Natural killer cell treated with Interleukin-12 subunit alpha and Interleukin-12 subunit beta and Interleukin-15 and Interleukin-18, amount 100 ng/mL, for 72 hours (primary cell): ENCODE data around the gene SNED1. TPM values are rescaled to one million over a fixed set of nuclear protein-coding genes. Genes with fewer than 3 reads are reported as not detected.
A peak's percentile ranks its signal among the peaks of the same experiment; 100 is the strongest.
"Not testable (repeated sequence)": the region's sequence is repeated elsewhere in the genome, so short reads cannot be mapped to it uniquely, and the experiment has no call there.

Experiments used
- ATAC-seq, 2 donors: fragments of 150-1000 bp; cut with Tn5 transposase in 1 of 2; sonication (Bioruptor Pico), chemical (Tn5 transposase) in 1 of 2; 2 replicates each; pipeline ENCODE4 v1.10.0; 2021
- DNase-seq: peaks from one replicate; pipeline ENCODE4 v3.0.0; 2022; ENCODE audit warnings: low spot score
- H3K27ac Mint-ChIP-seq, 2 donors: 1 replicate in 1 of 2; 2 replicates in 1 of 2; pipeline ENCODE4 v1.8.0; 2022; ENCODE audit warnings: mixed read lengths in 2 of 2, mild to moderate bottlenecking in 1 of 2, moderate library complexity in 1 of 2
- H3K27me3 Mint-ChIP-seq, 2 donors: 1 replicate in 1 of 2; 2 replicates in 1 of 2; pipeline ENCODE4 v1.8.0; 2022; ENCODE audit warnings: mixed read lengths in 2 of 2
- H3K36me3 Mint-ChIP-seq: one replicate; pipeline ENCODE4 v1.8.0; 2022; ENCODE audit warnings: mixed read lengths
- H3K4me1 Mint-ChIP-seq, 2 donors: 1 replicate in 1 of 2; 2 replicates in 1 of 2; pipeline ENCODE4 v1.8.0; 2022; ENCODE audit warnings: low read depth in 2 of 2, mixed read lengths in 2 of 2, mild to moderate bottlenecking in 1 of 2
- H3K4me3 Mint-ChIP-seq: one replicate; pipeline ENCODE4 v1.8.0; 2022; ENCODE audit warnings: mixed read lengths
- H3K9me3 Mint-ChIP-seq: 2 replicates; pipeline ENCODE4 v1.8.0; 2022; ENCODE audit warnings: mixed read lengths
- total RNA-seq, 2 donors: library from RNA; stranded (reverse); gene quantifications; one replicate each; pipeline ENCODE4 v1.2.3, GENCODE V29; 2022

Gene SNED1
- total RNA-seq, 2 donors from 2014 or later: 0.14 TPM; not detected in 1

DNA sequence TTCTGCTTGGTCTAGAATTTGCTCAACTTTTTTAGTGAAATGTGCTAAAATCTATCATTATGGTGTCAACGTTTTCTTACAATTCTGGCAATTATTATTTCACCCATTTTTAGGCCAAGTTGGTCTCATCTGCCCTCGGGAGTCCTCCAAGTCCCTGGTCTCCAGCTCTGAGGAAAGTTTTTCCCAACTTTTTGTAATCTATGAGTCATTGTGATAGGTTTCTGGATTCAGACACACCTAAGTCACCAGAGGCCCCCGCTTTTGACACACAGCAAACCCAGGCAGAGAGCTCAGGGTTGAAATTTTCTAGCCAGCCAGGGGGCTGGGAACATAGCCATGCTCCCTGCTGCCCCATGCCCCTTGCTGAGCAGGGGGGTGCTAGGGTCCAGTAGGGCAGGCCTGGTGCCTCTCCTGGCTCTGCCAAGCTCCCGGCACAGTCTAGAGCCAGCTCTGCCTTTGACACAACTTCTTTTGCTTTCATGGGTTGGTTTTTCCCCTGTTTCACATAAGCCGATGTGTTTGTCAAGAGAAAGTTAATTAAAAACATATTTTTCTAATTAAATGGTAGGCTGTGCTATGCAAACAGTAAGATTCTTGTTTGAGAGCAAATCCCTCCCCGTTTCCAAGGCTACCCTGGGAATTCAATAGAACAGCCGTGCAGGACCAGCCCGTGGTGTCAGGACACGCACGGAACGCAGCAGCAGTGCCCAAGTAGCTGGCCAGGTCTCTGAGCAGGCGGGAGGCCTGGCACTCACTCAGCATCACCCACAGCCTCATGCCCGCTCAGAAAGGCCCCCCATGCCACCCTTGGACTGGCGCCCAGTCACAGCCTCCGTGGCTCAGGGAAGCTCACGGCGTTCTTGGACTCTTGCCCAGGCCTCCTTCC, 25.5 kb upstream of the SNED1 start:
- ATAC-seq (no peak), DNase-seq (peak; percentile 37)
- Mint-ChIP-seq H3K27me3 (peaks cover 11 to 21% of the 10 kb centered on the region in 2 donors), H3K4me1 (no peaks in the 10 kb centered on the region), H3K9me3 (no peaks in the 10 kb centered on the region), H3K4me3 (no peak overlapping the region), H3K27ac (no peak overlapping the region), H3K36me3 (no peaks in the 10 kb centered on the region)

DNA sequence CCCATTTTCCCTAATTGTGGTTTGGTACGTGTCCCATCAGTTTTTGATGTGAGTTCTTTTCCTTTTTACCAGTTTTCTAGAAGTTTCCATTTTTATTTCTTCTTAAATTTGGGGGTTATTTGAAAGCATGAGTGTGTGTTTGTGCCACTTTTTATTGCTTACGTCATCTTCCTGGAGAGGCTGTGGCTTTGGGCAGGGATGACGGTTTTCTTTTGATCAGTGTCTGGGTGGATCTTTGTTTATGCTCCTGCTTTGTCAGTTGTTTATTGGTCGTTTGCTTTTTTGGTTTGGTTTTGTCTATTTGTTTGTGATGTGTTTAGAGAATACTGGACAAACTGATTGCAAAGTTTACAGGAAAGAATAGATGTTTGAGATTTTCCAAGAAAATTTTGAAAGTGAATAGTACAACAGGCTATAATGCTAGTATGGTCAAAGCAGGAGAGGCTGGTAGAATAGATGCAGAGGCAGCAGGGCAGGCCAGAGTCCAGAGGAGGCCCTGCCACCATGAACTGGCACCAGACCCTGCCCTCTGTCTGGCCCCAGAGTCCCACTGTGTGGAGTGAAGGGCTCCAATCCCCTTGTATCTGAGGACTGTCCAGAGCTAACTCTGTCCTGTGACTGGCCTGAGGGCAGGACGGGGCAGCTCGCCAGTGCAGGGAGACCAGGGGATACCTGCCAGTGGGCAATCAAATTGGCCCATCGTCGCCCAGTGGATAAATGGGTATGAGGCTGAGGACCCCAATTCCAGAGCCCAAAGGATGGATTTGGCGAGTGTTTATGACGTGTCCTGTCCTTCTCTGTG, 23.4 kb upstream of the SNED1 start:
- H3K27ac Mint-ChIP-seq: no peak overlapping the region
- peaks cover 11 to 21% of the 10 kb centered on the region in 2 donors for H3K27me3 Mint-ChIP-seq
- H3K36me3 Mint-ChIP-seq: no peaks in the 10 kb centered on the region
- H3K9me3 Mint-ChIP-seq: no peaks in the 10 kb centered on the region
- no peak for DNase-seq
- ATAC-seq: no peak
- no peaks in the 10 kb centered on the region for H3K4me1 Mint-ChIP-seq
- no peak overlapping the region for H3K4me3 Mint-ChIP-seq

DNA sequence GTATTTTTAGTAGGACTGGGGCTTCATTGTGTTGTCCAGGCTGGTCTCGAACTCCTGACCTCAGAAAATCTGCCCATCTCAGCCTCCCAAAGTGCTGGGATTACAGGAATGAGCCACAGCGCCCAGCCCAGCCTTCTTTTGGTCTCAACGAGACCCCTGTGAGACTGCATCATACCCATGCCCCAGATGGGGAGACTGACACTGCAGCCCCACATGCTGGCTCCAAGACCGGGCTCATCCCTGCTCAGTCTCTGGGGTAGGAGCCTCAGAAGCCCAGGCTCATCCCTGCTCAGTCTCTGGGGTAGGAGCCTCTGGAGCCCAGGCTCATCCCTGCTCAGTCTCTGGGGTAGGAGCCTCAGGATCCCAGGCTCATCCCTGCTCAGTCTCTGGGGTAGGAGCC, 22.5 kb upstream of the SNED1 start:
- H3K27ac Mint-ChIP-seq, H3K9me3 Mint-ChIP-seq, H3K4me3 Mint-ChIP-seq, H3K36me3 Mint-ChIP-seq, H3K4me1 Mint-ChIP-seq, ATAC-seq: not testable (repeated sequence)
- H3K27me3 Mint-ChIP-seq: peaks cover 11 to 21% of the 10 kb centered on the region in 2 donors
- DNase-seq: peak; percentile 23

DNA sequence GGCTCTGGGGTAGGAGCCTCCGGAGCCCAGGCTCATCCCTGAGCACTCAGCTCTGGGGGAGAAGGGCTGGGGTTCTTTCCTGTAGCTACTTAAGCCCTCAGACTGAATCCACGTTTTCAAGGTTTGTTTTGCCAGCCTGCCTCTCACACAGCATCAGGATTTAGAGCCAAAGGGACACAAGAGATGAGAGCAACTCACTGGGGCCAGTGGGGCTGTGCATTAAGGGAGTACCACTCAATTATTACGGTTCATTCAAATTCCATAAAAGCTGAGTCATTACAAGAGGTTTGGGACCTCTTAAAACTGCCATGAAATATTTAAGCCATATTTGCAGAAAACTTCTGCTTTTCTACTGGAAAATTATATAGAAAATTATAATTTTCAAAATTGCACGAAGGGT, 17.1 kb upstream of the SNED1 start:
- Mint-ChIP-seq H3K4me3 (no peak overlapping the region), H3K27ac (no peak overlapping the region)
- no peak for DNase-seq

DNA sequence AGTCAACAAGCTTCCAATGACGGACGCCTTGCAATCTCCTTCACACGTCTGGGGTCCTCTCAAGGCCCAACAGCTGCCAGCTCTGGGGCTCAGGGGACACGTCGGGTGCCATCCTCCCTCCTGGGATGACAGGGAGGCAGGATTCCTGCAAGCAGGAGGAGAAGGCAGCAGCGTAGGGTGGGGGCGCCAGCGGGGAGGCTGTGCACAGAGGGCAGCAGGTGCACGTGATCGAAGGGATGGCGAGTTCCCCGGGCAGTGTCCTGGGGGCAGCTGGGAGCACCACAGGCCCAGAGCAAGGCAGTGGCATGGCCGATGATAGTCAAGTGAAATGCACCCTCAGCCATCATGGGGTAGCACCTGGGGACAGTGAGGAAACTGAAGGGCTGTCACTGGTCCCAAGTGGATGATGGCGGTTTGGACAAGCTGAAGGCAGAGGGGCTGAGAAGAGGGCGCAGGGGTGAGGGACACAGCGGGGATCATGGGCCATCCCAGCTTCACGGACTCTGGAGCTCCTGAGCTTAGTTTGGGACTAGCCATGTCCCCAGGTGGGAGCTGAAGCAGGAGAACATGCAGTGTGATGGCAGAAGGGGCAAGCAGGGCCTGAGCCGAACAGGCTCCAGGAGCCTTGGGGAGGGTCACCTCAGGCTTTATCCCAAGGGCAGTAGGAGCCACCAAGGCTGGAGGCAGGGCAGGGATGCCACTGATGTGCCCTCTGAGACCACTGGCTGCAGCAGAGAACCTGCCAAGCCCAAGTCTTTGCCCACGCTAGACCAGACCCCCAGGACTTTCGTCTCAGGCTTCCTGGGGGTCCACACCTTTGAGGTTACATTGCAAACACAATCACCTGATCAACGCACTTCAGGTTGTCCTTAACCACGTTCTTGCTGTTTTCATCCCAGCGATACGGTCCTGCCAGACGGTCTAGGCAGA, 16.3 kb upstream of the SNED1 start:
- Mint-ChIP-seq H3K27ac (no peak overlapping the region), H3K36me3 (no peaks in the 10 kb centered on the region), H3K9me3 (no peaks in the 10 kb centered on the region), H3K4me1 (no peaks in the 10 kb centered on the region), H3K27me3 (no peaks in the 10 kb centered on the region), H3K4me3 (no peak overlapping the region)
- ATAC-seq: peak in 1 of 2 donors; percentile 36
- peak; percentile 53 for DNase-seq

More for the DNA sequence above, 17.1 kb upstream of the SNED1 start:
- no peaks in the 10 kb centered on the region for H3K4me1 Mint-ChIP-seq
- H3K27me3 Mint-ChIP-seq: no peaks in the 10 kb centered on the region
- H3K36me3 Mint-ChIP-seq: no peaks in the 10 kb centered on the region
- no peaks in the 10 kb centered on the region for H3K9me3 Mint-ChIP-seq
- ATAC-seq: no peak

DNA sequence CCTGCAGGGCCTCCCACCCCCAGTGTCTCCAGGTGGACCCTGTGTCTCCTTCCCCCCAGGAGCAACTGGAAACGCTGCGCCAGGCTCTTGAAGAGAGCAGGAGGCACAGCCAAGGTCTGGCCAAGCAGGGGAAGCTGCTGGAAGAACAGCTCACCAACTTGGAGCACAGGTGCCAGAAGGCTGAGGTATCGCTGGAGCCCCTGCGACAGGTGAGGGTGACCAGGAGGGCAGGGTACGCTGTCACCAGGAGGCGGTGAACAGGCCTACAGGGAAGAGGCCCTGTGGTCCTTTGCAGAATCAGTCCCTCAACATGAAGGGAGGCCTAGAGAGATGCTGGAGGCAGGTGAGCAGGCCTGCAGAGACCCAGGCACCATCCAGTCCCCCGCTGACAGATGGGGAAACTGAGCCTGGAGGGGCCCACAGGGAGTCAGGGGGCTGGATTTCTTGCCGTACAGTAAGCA, 15.6 kb upstream of the SNED1 start:
- no peaks in the 10 kb centered on the region for H3K27me3 Mint-ChIP-seq
- ATAC-seq (peak in 1 of 2 donors; percentile 17), DNase-seq (peak; percentile 45)
- no peaks in the 10 kb centered on the region for H3K4me1 Mint-ChIP-seq
- no peaks in the 10 kb centered on the region for H3K36me3 Mint-ChIP-seq
- no peaks in the 10 kb centered on the region for H3K9me3 Mint-ChIP-seq
- H3K4me3 Mint-ChIP-seq: no peak overlapping the region
- H3K27ac Mint-ChIP-seq: no peak overlapping the region

DNA sequence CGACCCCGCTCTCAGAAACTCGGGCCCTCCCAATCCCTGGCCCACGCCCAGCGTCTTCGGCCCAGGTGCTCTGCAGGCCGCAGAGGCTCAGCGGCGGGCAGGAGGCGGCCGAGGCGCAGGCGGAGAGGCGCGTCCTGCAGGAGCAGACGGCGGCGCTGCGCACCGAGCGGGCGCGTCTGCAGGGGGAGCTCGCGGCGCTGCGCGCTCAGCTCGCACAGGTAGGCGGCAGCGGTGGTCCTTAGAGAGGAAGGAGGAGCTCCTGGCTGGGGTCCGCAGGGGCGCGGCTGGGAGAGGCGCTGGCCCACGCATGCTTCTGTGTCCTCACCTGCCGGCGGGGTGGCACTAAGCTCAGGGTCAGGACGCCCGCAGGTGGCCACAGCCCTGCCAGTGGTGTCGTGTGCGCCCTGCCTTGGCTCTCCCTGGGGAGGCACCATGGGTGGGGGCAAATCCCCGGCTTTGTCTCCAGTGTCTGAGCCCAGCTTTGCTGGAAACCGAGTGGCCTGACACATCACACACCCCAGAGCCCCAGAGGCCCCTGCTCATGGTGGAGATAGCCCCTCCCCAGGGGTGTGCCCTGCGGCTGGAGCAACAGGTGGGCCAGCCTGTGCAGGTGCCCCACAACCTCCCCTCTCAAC, 14.9 kb upstream of the SNED1 start:
- H3K36me3 Mint-ChIP-seq: no peaks in the 10 kb centered on the region
- H3K4me1 Mint-ChIP-seq: no peaks in the 10 kb centered on the region
- H3K9me3 Mint-ChIP-seq: no peaks in the 10 kb centered on the region
- ATAC-seq (peak in 1 of 2 donors; percentile 13), DNase-seq (peak; percentile 54)
- no peaks in the 10 kb centered on the region for H3K27me3 Mint-ChIP-seq
- no peak overlapping the region for H3K27ac Mint-ChIP-seq
- H3K4me3 Mint-ChIP-seq: no peak overlapping the region

DNA sequence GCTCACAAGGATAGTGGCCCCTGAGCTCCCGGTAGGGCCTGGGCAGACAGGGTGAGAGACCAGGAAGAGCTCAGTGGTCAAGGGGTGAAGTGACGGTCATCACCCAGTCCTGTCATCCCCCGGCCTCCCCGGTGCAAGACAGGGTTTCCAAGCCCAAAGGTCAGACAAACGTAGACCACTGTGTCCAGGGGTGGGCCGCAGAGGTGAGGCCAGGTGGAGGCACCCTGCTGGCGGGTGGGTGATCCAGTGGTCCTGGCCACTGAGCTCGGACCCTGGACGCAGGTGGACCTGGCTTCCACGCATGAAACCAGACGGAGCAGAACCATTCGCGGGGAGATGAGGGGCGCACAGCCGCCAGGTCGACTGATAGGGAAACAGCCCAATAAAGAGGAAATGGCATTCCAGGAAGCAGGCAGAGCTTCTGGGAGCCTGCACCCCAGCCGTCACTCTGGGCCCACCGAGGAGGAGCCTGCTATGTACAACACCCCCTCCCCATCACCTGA, 14.4 kb upstream of the SNED1 start:
- no peaks in the 10 kb centered on the region for H3K9me3 Mint-ChIP-seq
- ATAC-seq (no peak), DNase-seq (peak; percentile 63)
- H3K27ac Mint-ChIP-seq: no peak overlapping the region
- H3K36me3 Mint-ChIP-seq: no peaks in the 10 kb centered on the region
- H3K4me1 Mint-ChIP-seq: no peaks in the 10 kb centered on the region
- H3K4me3 Mint-ChIP-seq: no peak overlapping the region
- H3K27me3 Mint-ChIP-seq: no peaks in the 10 kb centered on the region

DNA sequence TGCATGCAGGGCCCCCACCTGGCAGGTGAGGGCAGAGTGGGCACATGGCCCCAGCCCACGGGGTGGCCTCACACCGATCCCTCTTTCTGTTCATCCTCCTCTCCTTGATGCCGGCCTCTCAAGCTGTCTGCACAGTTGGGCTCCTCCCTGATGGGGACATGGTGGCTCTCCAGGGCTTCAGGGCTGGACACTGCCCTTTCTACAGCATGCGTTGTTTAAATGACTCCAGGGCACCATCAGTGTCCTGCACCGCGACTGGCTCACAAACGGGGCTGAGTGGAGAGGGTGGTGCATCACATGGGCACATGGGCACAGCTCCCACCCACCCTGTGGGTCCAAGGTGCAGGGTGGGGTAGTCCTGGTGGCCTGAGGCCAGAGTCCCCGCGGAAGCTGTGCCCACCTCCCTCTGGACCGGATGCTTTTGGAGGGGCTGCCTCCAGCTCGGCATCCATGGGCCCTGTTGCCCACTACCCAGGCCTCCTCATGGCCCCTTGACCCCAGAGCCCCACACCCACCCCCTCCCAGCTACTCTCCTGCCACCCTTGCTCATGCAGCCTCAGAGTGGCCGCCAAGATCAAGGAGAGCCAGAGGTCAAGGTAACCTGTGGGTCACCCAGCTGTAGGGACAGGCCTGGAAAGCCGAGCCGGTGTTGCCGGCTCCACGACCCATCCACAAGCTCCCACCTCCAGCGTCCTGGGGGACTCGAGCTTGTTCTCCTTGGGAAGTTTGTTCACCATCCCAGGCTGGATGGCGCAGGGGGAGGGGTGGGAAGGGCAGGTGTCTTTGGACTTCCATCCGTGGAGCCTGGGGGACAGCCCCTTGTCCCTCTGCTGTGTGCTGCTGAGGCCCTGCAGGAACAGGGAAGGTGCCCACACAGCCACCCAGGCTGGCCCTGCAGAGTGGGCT, 12.3 kb upstream of the SNED1 start:
- H3K4me1 Mint-ChIP-seq: no peaks in the 10 kb centered on the region
- H3K36me3 Mint-ChIP-seq: no peaks in the 10 kb centered on the region
- no peaks in the 10 kb centered on the region for H3K9me3 Mint-ChIP-seq
- H3K27ac Mint-ChIP-seq: no peak overlapping the region
- H3K4me3 Mint-ChIP-seq: no peak overlapping the region
- ATAC-seq (no peak), DNase-seq (peak; percentile 50)
- H3K27me3 Mint-ChIP-seq: no peaks in the 10 kb centered on the region

DNA sequence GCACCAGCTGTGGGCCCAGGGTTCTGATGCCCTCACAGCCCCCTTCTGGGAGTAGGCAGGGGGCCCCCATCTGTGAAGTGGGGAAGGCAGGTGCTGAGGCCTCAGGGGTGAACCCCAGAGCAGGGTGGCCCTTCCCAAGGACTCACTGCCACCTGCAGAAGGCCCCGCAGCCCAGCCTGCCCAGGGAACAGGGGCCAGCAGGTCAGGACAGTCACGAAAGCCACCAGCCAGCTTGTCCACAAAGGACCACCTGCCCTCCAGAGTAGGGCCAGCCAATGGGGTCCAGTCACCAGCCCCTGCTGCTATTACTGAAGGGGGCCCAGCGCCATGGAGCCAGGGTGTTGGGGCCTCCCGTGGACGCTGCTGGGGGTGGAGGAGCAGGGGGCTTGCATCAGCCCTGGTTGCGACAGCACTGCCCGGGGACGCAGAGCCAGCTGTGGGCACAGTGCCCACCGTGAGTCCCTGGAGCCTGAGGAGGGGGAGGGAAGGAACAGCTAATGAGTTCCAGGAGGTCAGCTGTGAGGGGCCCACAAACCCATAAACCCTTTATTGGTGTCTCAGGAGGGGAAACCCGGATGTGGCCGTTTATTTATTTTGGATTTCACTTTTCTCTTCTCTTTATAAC, 11.5 kb upstream of the SNED1 start:
- peak; percentile 28 for DNase-seq
- no peaks in the 10 kb centered on the region for H3K9me3 Mint-ChIP-seq
- H3K27ac Mint-ChIP-seq: no peak overlapping the region
- no peaks in the 10 kb centered on the region for H3K4me1 Mint-ChIP-seq
- no peak for ATAC-seq
- no peaks in the 10 kb centered on the region for H3K36me3 Mint-ChIP-seq
- no peaks in the 10 kb centered on the region for H3K27me3 Mint-ChIP-seq
- H3K4me3 Mint-ChIP-seq: no peak overlapping the region

DNA sequence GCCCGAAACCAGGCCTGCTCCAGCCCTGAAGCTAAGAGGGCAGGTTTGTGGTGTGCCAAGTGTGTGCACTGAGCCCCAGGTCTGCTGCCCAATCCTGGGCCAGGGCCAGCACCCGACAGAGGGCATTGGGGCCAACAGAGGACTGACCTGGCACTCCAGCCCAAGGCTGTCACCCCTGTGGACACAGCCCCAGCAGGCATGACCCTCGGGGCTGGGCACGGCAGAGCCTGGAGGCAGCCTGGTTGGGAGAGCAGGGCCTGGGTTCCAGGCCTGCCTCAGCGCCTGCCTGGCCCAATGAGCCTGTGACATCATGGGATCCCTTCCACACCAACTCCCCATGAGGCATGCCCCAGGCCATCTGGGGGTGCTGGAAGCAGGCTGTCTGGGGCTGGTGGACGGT, 10.8 kb upstream of the SNED1 start:
- no peak for ATAC-seq
- Mint-ChIP-seq H3K27me3 (no peaks in the 10 kb centered on the region), H3K9me3 (no peaks in the 10 kb centered on the region), H3K36me3 (no peaks in the 10 kb centered on the region), H3K4me1 (no peaks in the 10 kb centered on the region), H3K4me3 (no peak overlapping the region), H3K27ac (no peak overlapping the region)
- DNase-seq: peak; percentile 49

DNA sequence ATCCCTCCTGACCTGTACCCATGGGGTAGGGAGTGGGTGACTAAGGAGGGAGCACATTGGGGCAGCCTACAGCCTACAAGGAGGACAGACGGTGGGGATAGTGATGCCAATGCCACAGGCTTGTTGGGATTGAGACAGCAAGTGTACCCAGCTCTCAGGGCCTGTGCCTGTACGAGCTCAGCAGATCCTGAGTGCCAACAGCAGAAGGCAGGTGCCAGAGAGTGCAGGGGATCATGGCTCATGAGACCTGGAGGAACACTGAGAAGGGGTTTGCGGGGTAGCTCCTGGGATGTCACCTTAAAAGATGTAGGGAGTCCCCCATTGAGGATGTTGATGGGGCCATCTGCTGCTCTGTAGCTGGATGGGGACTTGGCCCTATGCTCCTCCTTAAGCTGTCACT, 10.3 kb upstream of the SNED1 start:
- DNase-seq (peak; percentile 54), ATAC-seq (no peak)
- Mint-ChIP-seq H3K27me3 (no peaks in the 10 kb centered on the region), H3K36me3 (no peaks in the 10 kb centered on the region), H3K4me3 (no peak overlapping the region), H3K9me3 (no peaks in the 10 kb centered on the region), H3K27ac (no peak overlapping the region), H3K4me1 (no peaks in the 10 kb centered on the region)
